Measurements from ENCODE around the gene GLTP. TPM values are rescaled to one million over a fixed set of nuclear protein-coding genes. Genes with fewer than 3 reads are reported as not detected.

GLTP gene
- total RNA-seq, 2 donors from 2014 or later = 15.2 to 20.9 TPM

- H3K4me1 ChIP-seq (ENCODE audit: control insufficient read depth, insufficient read depth, low read length) = no peaks in the 10 kb centered on the region
- peaks cover 8% of the 10 kb centered on the region for H3K36me3 Mint-ChIP-seq (ENCODE audit: low read depth)
- no peak overlapping the region for H3K27ac Mint-ChIP-seq
- no peak overlapping the region for H3K4me3 ChIP-seq (ENCODE audit: low read length)
- H3K9ac ChIP-seq (ENCODE audit: extremely low read depth, low read length, poor library complexity, severe bottlenecking) = no peak overlapping the region
- no peak for TF ChIP-seq CTCF (conservative IDR thresholded peaks at IDR 0.05)
- no peaks in the 10 kb centered on the region for H3K27me3 Mint-ChIP-seq (ENCODE audit: insufficient read depth)
- no peak overlapping the region for H3K27ac ChIP-seq (ENCODE audit: low read depth, low read length)
- H3K36me3 ChIP-seq (ENCODE audit: control insufficient read depth, insufficient read depth, low read length) = peaks cover 4% of the 10 kb centered on the region
- H3K9me3 ChIP-seq (ENCODE audit: control insufficient read depth, low read length) = no peaks in the 10 kb centered on the region
- DNase-seq = no peak
- H3K4me3 Mint-ChIP-seq = no peak overlapping the region
- no peaks in the 10 kb centered on the region for H3K4me1 Mint-ChIP-seq
- H3K27me3 ChIP-seq (ENCODE audit: control insufficient read depth, insufficient read depth, low read length, poor library complexity, severe bottlenecking) = no peaks in the 10 kb centered on the region
- H3K9me3 Mint-ChIP-seq = no peaks in the 10 kb centered on the region
- WGBS, 2 experiments (ENCODE audit: insufficient coverage in 1 of 2, insufficient read length in 1 of 2) = 85 to 86% methylated on average over 15 to 20 of the region's 20 CpGs
These were observed 65.7 kb downstream of the GLTP start for GRCh38 chr12:109814600-109815150.

GRCh38 chr12:109813810-109814416 is 66.4 kb downstream of the GLTP start:
- Mint-ChIP-seq H3K4me3 (no peak overlapping the region), H3K4me1 (no peaks in the 10 kb centered on the region), H3K27ac (no peak overlapping the region), H3K27me3 (ENCODE audit: insufficient read depth) (no peaks in the 10 kb centered on the region), H3K9me3 (no peaks in the 10 kb centered on the region), H3K36me3 (ENCODE audit: low read depth) (peaks cover 8% of the 10 kb centered on the region)
- H3K9ac ChIP-seq (ENCODE audit: extremely low read depth, low read length, poor library complexity, severe bottlenecking) = no peak overlapping the region
- H3K27me3 ChIP-seq (ENCODE audit: control insufficient read depth, insufficient read depth, low read length, poor library complexity, severe bottlenecking) = no peaks in the 10 kb centered on the region
- TF ChIP-seq CTCF (conservative IDR thresholded peaks at IDR 0.05) = no peak
- H3K4me1 ChIP-seq (ENCODE audit: control insufficient read depth, insufficient read depth, low read length) = no peaks in the 10 kb centered on the region
- no peaks in the 10 kb centered on the region for H3K9me3 ChIP-seq (ENCODE audit: control insufficient read depth, low read length)
- H3K27ac ChIP-seq (ENCODE audit: low read depth, low read length) = no peak overlapping the region
- H3K4me3 ChIP-seq (ENCODE audit: low read length) = no peak overlapping the region
- H3K36me3 ChIP-seq (ENCODE audit: control insufficient read depth, insufficient read depth, low read length) = peaks cover 4% of the 10 kb centered on the region
- 93 to 95% methylated on average over 4 to 6 of the region's 6 CpGs for WGBS, 2 experiments (ENCODE audit: insufficient coverage in 1 of 2, insufficient read length in 1 of 2)
- DNase-seq = no peak

- H3K9ac ChIP-seq (ENCODE audit: extremely low read depth, low read length, poor library complexity, severe bottlenecking) = no peak overlapping the region
- no peaks in the 10 kb centered on the region for H3K9me3 Mint-ChIP-seq
- H3K27ac ChIP-seq (ENCODE audit: low read depth, low read length) = no peak overlapping the region
- H3K4me1 ChIP-seq (ENCODE audit: control insufficient read depth, insufficient read depth, low read length) = no peaks in the 10 kb centered on the region
- no peaks in the 10 kb centered on the region for H3K27me3 Mint-ChIP-seq (ENCODE audit: insufficient read depth)
- peaks cover 4% of the 10 kb centered on the region for H3K36me3 ChIP-seq (ENCODE audit: control insufficient read depth, insufficient read depth, low read length)
- H3K4me3 Mint-ChIP-seq = no peak overlapping the region
- H3K4me1 Mint-ChIP-seq = no peaks in the 10 kb centered on the region
- no peak overlapping the region for H3K4me3 ChIP-seq (ENCODE audit: low read length)
- no peaks in the 10 kb centered on the region for H3K9me3 ChIP-seq (ENCODE audit: control insufficient read depth, low read length)
- H3K27ac Mint-ChIP-seq = no peak overlapping the region
- peak; percentile 64 for TF ChIP-seq CTCF (conservative IDR thresholded peaks at IDR 0.05)
- WGBS, 2 experiments (ENCODE audit: insufficient coverage in 1 of 2, insufficient read length in 1 of 2) = 82 to 100% methylated on average over 1 to 5 of the region's 5 CpGs
- no peaks in the 10 kb centered on the region for H3K27me3 ChIP-seq (ENCODE audit: control insufficient read depth, insufficient read depth, low read length, poor library complexity, severe bottlenecking)
- peaks cover 9% of the 10 kb centered on the region for H3K36me3 Mint-ChIP-seq (ENCODE audit: low read depth)
- DNase-seq = peak; percentile 79
These were observed 68.7 kb downstream of the GLTP start for GRCh38 chr12:109811624-109811995.
